Measurements from ENCODE around the gene PCSK7. TPM values are rescaled to one million over a fixed set of nuclear protein-coding genes. Genes with fewer than 3 reads are reported as not detected.

The PCSK7 gene, protein sequence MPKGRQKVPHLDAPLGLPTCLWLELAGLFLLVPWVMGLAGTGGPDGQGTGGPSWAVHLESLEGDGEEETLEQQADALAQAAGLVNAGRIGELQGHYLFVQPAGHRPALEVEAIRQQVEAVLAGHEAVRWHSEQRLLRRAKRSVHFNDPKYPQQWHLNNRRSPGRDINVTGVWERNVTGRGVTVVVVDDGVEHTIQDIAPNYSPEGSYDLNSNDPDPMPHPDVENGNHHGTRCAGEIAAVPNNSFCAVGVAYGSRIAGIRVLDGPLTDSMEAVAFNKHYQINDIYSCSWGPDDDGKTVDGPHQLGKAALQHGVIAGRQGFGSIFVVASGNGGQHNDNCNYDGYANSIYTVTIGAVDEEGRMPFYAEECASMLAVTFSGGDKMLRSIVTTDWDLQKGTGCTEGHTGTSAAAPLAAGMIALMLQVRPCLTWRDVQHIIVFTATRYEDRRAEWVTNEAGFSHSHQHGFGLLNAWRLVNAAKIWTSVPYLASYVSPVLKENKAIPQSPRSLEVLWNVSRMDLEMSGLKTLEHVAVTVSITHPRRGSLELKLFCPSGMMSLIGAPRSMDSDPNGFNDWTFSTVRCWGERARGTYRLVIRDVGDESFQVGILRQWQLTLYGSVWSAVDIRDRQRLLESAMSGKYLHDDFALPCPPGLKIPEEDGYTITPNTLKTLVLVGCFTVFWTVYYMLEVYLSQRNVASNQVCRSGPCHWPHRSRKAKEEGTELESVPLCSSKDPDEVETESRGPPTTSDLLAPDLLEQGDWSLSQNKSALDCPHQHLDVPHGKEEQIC
- total RNA-seq (2014; rRNA removed) (43.6 and 55.1 TPM in 2 replicates), Bru-seq, nascent RNA (percentile 85 among the genes with signal in this experiment), BruChase-seq, experiment 1, labeled RNA remaining after a 6-hour chase (percentile 87 among the genes with signal in this experiment), BruChase-seq, experiment 2, labeled RNA remaining after a 2-hour chase (percentile 89 among the genes with signal in this experiment)
- long read RNA-seq, full-length matches to known transcripts, result 42 of 126 reads
- long read RNA-seq, partial matches to known transcripts, result 37 of 126 reads
- long read RNA-seq, other reads (novel, unspliced or antisense), result 47 of 126 reads

DNA sequence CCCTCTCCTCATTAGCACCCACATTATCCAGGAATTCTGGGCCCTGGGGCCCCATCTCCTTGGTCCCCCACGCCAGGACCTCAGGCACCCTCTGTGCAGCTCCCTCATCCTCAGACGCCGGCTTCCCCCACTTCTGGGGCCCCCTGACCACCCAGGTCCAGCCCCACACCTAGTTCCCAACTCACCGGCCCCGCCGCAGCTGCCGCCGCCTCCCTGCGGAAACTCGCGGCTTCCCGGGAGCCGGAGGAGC lies at the start of gene PCSK7:
PCSK7 (minus strand) TSS at position 232 of the 250 bp plus-strand sequence. CDS start 2,229 bp downstream, outside the sequence.
- no peaks in the 10 kb centered on the region for H3K27me3 ChIP-seq (ENCODE audit: low read length)
- no peaks in the 10 kb centered on the region for H4K20me1 ChIP-seq (ENCODE audit: low read length)
- H3K9me3 ChIP-seq (ENCODE audit: low read length), result no peaks in the 10 kb centered on the region
- H2AFZ ChIP-seq (ENCODE audit: low read length), result peak within 1 kb of the TSS; percentile 97
- H3K9me2 ChIP-seq (replicated peaks; ENCODE audit: low read length), result no peaks in the 10 kb centered on the region
- ATAC-seq (no peak), DNase-seq (peak; percentile 73)
- POLR2A ChIA-PET (ENCODE audit: unreplicated experiment), result no interaction called here
- peak within 1 kb of the TSS; percentile 86 for H3K4me3 ChIP-seq (ENCODE audit: low read length)
- peaks cover 23% of the 10 kb centered on the region for H3K4me1 ChIP-seq (ENCODE audit: insufficient read depth, low read length)
- no TSS peak for BruUV-seq (replicated peaks)
- peak within 1 kb of the TSS; percentile 99 for H3K4me2 ChIP-seq (ENCODE audit: low read length)
- H3F3A ChIP-seq (ENCODE audit: low read length, unreplicated experiment), result no peaks in the 10 kb centered on the region
- intact Hi-C loops (cut with micrococcal nuclease), result loop anchor here (2.0 to 10.0 kb wide), 2 partner anchors 53 to 377 kb away; partner anchors contain the start of gene SIDT2
- CTCF ChIA-PET, result interaction anchor here (0.6 to 1.1 kb wide), 2 partner anchors 53 to 125 kb away, joined by 3 read pairs; partner anchors contain the start of gene SIDT2
- H3K9ac ChIP-seq (ENCODE audit: low read length), result peak within 1 kb of the TSS; percentile 82
- H3K79me2 ChIP-seq (ENCODE audit: low read length), result peaks cover 36% of the 10 kb centered on the region
- TF ChIP-seq EZH2phosphoT487 (IDR thresholded peaks at IDR 0.05; ENCODE audit: borderline replicate concordance, low read length) (no peak), EZH2 (IDR thresholded peaks at IDR 0.05; ENCODE audit: low read length, unreplicated experiment) (no peak)
- TF ChIP-seq, protein P1, sequence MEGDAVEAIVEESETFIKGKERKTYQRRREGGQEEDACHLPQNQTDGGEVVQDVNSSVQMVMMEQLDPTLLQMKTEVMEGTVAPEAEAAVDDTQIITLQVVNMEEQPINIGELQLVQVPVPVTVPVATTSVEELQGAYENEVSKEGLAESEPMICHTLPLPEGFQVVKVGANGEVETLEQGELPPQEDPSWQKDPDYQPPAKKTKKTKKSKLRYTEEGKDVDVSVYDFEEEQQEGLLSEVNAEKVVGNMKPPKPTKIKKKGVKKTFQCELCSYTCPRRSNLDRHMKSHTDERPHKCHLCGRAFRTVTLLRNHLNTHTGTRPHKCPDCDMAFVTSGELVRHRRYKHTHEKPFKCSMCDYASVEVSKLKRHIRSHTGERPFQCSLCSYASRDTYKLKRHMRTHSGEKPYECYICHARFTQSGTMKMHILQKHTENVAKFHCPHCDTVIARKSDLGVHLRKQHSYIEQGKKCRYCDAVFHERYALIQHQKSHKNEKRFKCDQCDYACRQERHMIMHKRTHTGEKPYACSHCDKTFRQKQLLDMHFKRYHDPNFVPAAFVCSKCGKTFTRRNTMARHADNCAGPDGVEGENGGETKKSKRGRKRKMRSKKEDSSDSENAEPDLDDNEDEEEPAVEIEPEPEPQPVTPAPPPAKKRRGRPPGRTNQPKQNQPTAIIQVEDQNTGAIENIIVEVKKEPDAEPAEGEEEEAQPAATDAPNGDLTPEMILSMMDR (conservative IDR thresholded peaks at IDR 0.05; ENCODE audit: low read depth, low read length), result no peak
- peaks cover 12% of the 10 kb centered on the region; the same call in 1 of the 2 replicates for H3K36me3 ChIP-seq (ENCODE audit: low read depth, low read length)
- peak within 1 kb of the TSS; percentile 25 for H3K27ac ChIP-seq (ENCODE audit: low read length)

DNA sequence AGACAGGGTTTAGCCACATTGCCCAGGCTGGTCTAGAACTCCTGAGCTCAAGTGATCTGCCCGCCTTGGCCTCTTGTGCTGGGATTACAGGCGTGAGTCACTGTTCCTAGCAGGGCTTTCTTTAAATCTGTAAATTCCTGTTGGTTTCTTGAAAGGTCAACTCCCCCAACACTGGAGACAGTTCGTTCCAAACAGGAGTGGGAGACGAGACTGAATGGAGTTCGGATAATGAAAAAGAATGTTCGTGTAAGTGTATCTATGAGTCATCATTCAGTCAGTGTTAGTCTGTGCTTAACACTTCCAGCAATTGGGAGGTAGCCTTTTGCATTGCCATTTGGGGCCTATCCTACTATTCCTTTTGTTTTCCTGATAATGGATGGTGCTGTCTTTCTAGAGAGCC lies 49.3 kb upstream of the PCSK7 start:
- intact Hi-C loops (cut with micrococcal nuclease), result loop anchor here (1.0 kb wide), 3 partner anchors 22 to 42 kb away; partner anchors contain the start of gene BACE1
- peaks cover 17% of the 10 kb centered on the region for H3K4me1 ChIP-seq (ENCODE audit: insufficient read depth, low read length)
- DNase-seq (peak; percentile 88), ATAC-seq (peak; percentile 96)
- peaks cover 5% of the 10 kb centered on the region for H3F3A ChIP-seq (ENCODE audit: low read length, unreplicated experiment)
- no peaks in the 10 kb centered on the region for H4K20me1 ChIP-seq (ENCODE audit: low read length)
- H3K4me2 ChIP-seq (ENCODE audit: low read length), result peak overlapping the region; percentile 36
- no peaks in the 10 kb centered on the region for H3K9me2 ChIP-seq (replicated peaks; ENCODE audit: low read length)
- no peak overlapping the region for H3K4me3 ChIP-seq (ENCODE audit: low read length)
- H3K27me3 ChIP-seq (ENCODE audit: low read length), result no peaks in the 10 kb centered on the region
- ChIA-PET CTCF (no interaction called here), POLR2A (ENCODE audit: unreplicated experiment) (no interaction called here)
- no TSS peak for BruUV-seq (replicated peaks)
- H3K79me2 ChIP-seq (ENCODE audit: low read length), result no peaks in the 10 kb centered on the region
- H3K36me3 ChIP-seq (ENCODE audit: low read depth, low read length), result peaks cover 14% of the 10 kb centered on the region; the same call in 1 of the 2 replicates
- peak overlapping the region; percentile 66 for H3K27ac ChIP-seq (ENCODE audit: low read length)
- H3K9ac ChIP-seq (ENCODE audit: low read length), result 0 out of 2 replicates have a peak overlapping the region, but pooled peaks have one; percentile 3
- peak overlapping the region; percentile 50 for H2AFZ ChIP-seq (ENCODE audit: low read length)
- H3K9me3 ChIP-seq (ENCODE audit: low read length), result no peaks in the 10 kb centered on the region
- TF ChIP-seq EZH2 (IDR thresholded peaks at IDR 0.05; ENCODE audit: low read length, unreplicated experiment) (no peak), EZH2phosphoT487 (IDR thresholded peaks at IDR 0.05; ENCODE audit: borderline replicate concordance, low read length) (no peak)
- TF ChIP-seq, protein P1 (conservative IDR thresholded peaks at IDR 0.05; ENCODE audit: low read depth, low read length), result no peak
